Body of pancreas (tissue), 4 donors: ENCODE data around the gene CIRBP. TPM values are rescaled to one million over a fixed set of nuclear protein-coding genes. Genes with fewer than 3 reads are reported as not detected.

ENCODE experiments used
- ATAC-seq: fragments of 150-250 bp; one replicate; pipeline ENCODE4 v1.9.1; 2016
- DNase-seq, 4 donors: peaks; one replicate each; pipeline ENCODE4 v3.0.0-alpha.2; 2019
- H3K27ac ChIP-seq, 4 donors: fragments of 200-600 bp; sonication (generic); 1 replicate in 3 of 4; 2 replicates in 1 of 4; pipeline versions ENCODE4 v1.5.1 to v1.6.1; 2016 to 2019; ENCODE audit warnings: mild to moderate bottlenecking in 1 of 4, mixed read lengths in 1 of 4, moderate library complexity in 1 of 4
- H3K27me3 ChIP-seq, 2 donors: fragments of 200-600 bp; sonication (generic); one replicate each; pipeline ENCODE4 v1.6.0; 2016; ENCODE audit warnings: mild to moderate bottlenecking in 1 of 2
- H3K36me3 ChIP-seq, 2 donors: fragments of 200-600 bp; sonication (generic); replicated peaks in 1 of 2; 2 replicates each; pipeline ENCODE4 v1.5.1; 2016; ENCODE audit warnings: low read depth in 2 of 2; ENCODE audit not compliant: insufficient read depth in 1 of 2
- H3K4me1 ChIP-seq: fragments of 200-600 bp; sonication (generic); one replicate; pipeline ENCODE4 v1.6.0; 2016
- H3K4me3 ChIP-seq, 2 donors: fragments of 200-600 bp; sonication (generic); 1 replicate in 1 of 2; 2 replicates in 1 of 2; pipeline ENCODE4 v1.5.1; 2016 to 2019
- H3K9me3 ChIP-seq, 3 donors: fragments of 200-600 bp; sonication (generic); 1 replicate in 2 of 3; 2 replicates in 1 of 3; pipeline ENCODE4 v1.5.1; 2016
- CTCF ChIP-seq, 7 experiments: fragments of 450-650 bp in 4 of 7; fragments of 200-600 bp in 3 of 7; sonication (generic) in 3 of 7; IDR thresholded peaks; one replicate each; pipeline ENCODE4 v1.5.1; 2016 to 2019; ENCODE audit warnings: antibody characterized with exemption in 7 of 7
- POLR2A ChIP-seq, 3 donors: fragments of 450-650 bp; IDR thresholded peaks; one replicate each; pipeline ENCODE4 v1.6.1; 2016; ENCODE audit warnings: antibody characterized with exemption in 3 of 3, mild to moderate bottlenecking in 2 of 3
- WGBS, 2 donors: methylation state at CpG; one replicate each; pipeline ENCODE4 v1.1.5; 2017; 5-methylcytosine and 5-hydroxymethylcytosine counted together
- intact Hi-C: fragments of 100-400 bp; cut with DNase I; formaldehyde crosslinking; loops from one replicate; pipeline ENCODE4 v1.15.1; 2023
- total RNA-seq, 2 donors: library from RNA; depleted of rRNA; stranded (reverse); fragments of >200 nt; gene quantifications; one replicate each; pipeline ENCODE4 v1.1.0, GENCODE V29; 2016

The CIRBP gene
- total RNA-seq, 2 donors from 2014 or later, result 582 to 630 TPM

DNA sequence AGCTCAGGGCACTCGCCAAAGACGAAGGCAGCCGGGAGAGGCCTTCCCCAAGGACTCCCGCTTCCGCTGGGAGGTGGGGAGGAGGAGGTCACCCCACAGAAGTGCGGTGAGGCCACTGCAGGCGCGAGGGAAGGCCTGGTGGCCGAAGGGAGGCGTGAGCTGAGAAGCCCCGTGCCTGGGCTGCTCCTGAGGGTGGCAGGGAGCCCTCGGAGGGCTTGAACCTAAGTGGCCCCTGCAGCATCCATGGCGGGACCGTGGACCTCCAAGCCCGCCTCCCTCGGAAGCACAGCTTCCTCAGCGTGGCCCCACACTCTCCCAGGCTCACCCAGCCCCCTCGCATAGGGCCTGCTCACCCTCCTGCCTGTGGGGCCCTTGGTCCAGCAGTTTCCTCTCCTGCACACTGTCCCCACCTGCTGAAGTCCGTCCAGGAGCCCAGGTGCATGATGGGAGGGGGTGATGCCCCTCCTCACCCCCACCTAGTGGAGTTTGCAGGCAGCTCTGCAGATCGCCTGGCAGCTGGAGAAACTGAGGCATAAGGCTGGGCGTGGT lies 42.5 kb downstream of the CIRBP start:
- ATAC-seq (no peak), DNase-seq (no peak)

GRCh38 chr19:1312767-1313694 lies 43.9 kb downstream of the CIRBP start:
- intact Hi-C loops, result no loop called here
- Histone ChIP-seq H3K27me3 (no peaks in the 10 kb centered on the region), H3K4me3 (no peak overlapping the region), H3K36me3 (no peaks in the 10 kb centered on the region), H3K4me1 (peaks cover 10% of the 10 kb centered on the region), H3K27ac (no peak overlapping the region), H3K9me3 (no peaks in the 10 kb centered on the region)
- DNase-seq (peak in 1 of 4 donors; percentile 20), ATAC-seq (no peak)
- TF ChIP-seq CTCF (IDR thresholded peaks at IDR 0.05) (no peak), POLR2A (IDR thresholded peaks at IDR 0.05) (no peak)
- 43 to 80% methylated on average over 2 to 33 of the region's 61 CpGs for WGBS, 2 donors

More for the DNA sequence above, 42.5 kb downstream of the CIRBP start:
- no peak for TF ChIP-seq POLR2A (IDR thresholded peaks at IDR 0.05)
- no peak for TF ChIP-seq CTCF (IDR thresholded peaks at IDR 0.05)
- Histone ChIP-seq H3K4me1 (peaks cover 10% of the 10 kb centered on the region), H3K27me3 (no peaks in the 10 kb centered on the region), H3K27ac (no peak overlapping the region), H3K4me3 (no peak overlapping the region), H3K9me3 (no peaks in the 10 kb centered on the region), H3K36me3 (no peaks in the 10 kb centered on the region)
- intact Hi-C loops, result no loop called here
- WGBS, 2 donors, result 74 to 79% methylated on average over 8 to 21 of the region's 21 CpGs

DNA sequence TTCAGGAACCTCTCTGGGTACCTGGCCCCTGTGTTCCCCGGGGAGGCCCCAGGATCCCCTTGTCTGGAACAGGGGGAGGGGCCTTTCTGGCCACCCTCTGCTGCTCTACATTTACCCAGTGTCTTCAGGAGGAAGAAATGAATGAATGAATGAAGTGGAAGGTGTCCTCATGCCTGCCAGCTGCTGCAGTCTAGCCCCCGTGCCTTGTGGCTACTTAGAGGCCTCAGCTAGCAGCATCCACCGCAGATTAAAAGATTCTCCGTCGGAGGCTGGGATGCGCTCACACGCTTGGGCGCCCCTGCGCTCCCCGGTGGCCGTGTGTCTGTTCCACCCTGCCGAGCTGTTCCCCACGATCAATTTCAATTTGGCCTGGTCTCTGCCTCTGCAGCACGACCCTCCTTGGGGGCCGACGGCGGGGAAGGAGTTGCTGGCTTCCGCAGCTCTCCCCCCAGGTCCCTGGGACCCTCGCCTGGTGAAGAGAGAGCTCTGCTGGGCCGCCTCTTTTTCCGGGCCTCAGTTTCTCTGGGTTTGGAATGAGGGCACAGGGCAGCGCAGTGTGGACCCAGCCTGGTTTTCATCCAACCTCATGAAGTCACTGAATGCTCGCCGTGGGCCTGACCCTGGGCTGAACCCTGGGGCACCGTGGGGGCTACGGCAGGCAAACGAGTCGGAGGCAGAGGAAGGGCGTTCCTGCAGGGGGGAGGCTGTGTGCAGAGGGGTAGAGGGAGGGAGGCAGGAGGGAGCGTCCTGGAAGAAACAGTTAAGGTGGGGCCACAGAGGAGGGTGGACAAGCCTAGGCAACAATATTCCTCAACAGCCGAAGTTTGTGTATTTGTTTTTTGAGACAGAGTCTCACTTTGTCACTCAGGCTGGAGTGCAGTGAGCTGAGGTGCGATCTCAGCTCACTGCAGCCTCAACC lies 44.8 kb downstream of the CIRBP start:
- no peaks in the 10 kb centered on the region for H3K9me3 ChIP-seq
- peaks cover 0 to 8% of the 10 kb centered on the region in 2 donors for H3K27me3 ChIP-seq
- peaks cover 10% of the 10 kb centered on the region for H3K4me1 ChIP-seq
- H3K27ac ChIP-seq, result no peak overlapping the region
- 70 to 75% methylated on average over 29 to 30 of the region's 32 CpGs for WGBS, 2 donors
- intact Hi-C loops, result no loop called here
- H3K36me3 ChIP-seq, result no peaks in the 10 kb centered on the region
- no peak for TF ChIP-seq POLR2A (IDR thresholded peaks at IDR 0.05)
- TF ChIP-seq CTCF (IDR thresholded peaks at IDR 0.05), result no peak
- ATAC-seq (no peak), DNase-seq (no peak)
- no peak overlapping the region for H3K4me3 ChIP-seq

GRCh38 chr19:1315470-1316166 lies 46.5 kb downstream of the CIRBP start:
- H3K4me3 ChIP-seq, result no peak overlapping the region
- intact Hi-C loops, result no loop called here
- peak; percentile 33 to 65 (median 52) for DNase-seq
- H3K9me3 ChIP-seq, result no peaks in the 10 kb centered on the region
- ATAC-seq, result peak; percentile 71
- H3K36me3 ChIP-seq, result no peaks in the 10 kb centered on the region
- WGBS, 2 donors, result 7% methylated on average over 58 of the region's 58 CpGs; no CpG with 5 or more reads in 1 of the 2 donors
- H3K4me1 ChIP-seq, result peaks cover 10% of the 10 kb centered on the region
- TF ChIP-seq CTCF (IDR thresholded peaks at IDR 0.05) (peak; percentile 49 to 76 (median 54)), POLR2A (IDR thresholded peaks at IDR 0.05) (no peak)
- H3K27ac ChIP-seq, result no peak overlapping the region
- H3K27me3 ChIP-seq, result peaks cover 0 to 8% of the 10 kb centered on the region in 2 donors
